Left ventricle myocardium superior (tissue), 1 donor: Measurements from ENCODE around the gene TCTN3. TPM values are rescaled to one million over a fixed set of nuclear protein-coding genes. Genes with fewer than 3 reads are reported as not detected.
"Not testable (repeated sequence)": the region's sequence is repeated elsewhere in the genome, so short reads cannot be mapped to it uniquely, and the experiment has no call there.

ENCODE experiments used
- ATAC-seq: fragments of 200-7000 bp; cut with Tn5 transposase; one replicate; pipeline ENCODE4 v1.9.1; 2020; ENCODE audit warnings: mild to moderate bottlenecking, moderate library complexity
- DNase-seq: peaks from one replicate; pipeline ENCODE4 v3.0.0-alpha.2; 2020
- intact Hi-C: fragments of 100-400 bp; cut with micrococcal nuclease; formaldehyde crosslinking; loops from one replicate; pipeline ENCODE4 v1.11.0; 2022
- total RNA-seq: library from RNA; stranded (reverse); fragmentation: NEBNext Ultra II Directional; extraction: Animal tissue kit (Norgen Biotek cat#: 25700); gene quantifications from one replicate; pipeline ENCODE4 v1.2.1, GENCODE V29; 2021
- donor health status: DM: no; HTN: yes; CAD: no; lungs with severe emphysema.

TCTN3 gene
- total RNA-seq, 1 donor from 2014 or later, result 8.2 TPM

DNA sequence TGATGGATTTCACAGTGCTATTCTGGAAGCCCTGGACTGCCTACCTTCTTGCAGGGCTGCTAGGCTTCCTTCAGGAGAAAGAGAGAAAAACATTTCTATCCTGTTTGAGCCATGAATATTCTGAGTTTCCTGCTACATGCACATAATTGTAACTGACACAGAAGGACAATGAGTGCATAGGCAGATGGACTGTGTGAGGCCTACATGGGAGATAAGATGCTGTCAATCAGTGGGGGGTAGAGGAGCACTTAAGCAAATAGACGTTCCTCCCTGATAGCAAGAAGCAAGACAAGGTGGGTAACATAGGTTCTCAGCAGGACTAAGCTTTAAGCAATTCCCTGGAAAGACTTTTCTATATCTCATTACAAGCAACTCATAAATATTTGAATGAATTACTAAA is 48.8 kb downstream of the TCTN3 start:
- ATAC-seq (no peak), DNase-seq (no peak)
- intact Hi-C loops, result no loop called here

- ATAC-seq, result no peak
- intact Hi-C loops, result no loop called here
- no peak for DNase-seq
These were observed 52.8 kb downstream of the TCTN3 start for GRCh38 chr10:95640891-95641315.

GRCh38 chr10:95637911-95638310 is 55.8 kb downstream of the TCTN3 start:
- intact Hi-C loops, result no loop called here
- ATAC-seq, result no peak
- DNase-seq, result no peak

DNA sequence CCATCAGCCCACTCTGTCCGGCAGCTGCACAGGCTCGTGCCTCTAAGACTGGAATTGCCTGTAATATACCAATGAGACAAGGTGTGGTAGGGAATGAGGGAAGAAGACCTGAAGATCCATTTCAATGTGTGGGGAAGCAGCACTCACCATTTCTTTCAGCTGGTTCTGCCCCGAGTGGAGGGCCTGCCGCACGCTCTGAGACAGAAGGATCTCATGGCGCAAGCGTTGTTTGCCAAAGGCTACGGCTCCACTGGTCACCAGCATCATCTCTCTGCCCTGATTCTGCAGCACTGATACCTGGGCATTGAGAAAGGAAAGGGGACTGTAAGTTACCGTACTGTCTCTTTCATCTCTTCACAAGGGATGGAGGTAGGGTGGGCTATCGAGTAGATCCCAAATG is 56.6 kb downstream of the TCTN3 start:
- ATAC-seq, result no peak
- no peak for DNase-seq
- intact Hi-C loops, result no loop called here

GRCh38 chr10:95635319-95635733 is 58.4 kb downstream of the TCTN3 start:
- DNase-seq, result no peak
- ATAC-seq, result no peak
- intact Hi-C loops, result no loop called here

DNA sequence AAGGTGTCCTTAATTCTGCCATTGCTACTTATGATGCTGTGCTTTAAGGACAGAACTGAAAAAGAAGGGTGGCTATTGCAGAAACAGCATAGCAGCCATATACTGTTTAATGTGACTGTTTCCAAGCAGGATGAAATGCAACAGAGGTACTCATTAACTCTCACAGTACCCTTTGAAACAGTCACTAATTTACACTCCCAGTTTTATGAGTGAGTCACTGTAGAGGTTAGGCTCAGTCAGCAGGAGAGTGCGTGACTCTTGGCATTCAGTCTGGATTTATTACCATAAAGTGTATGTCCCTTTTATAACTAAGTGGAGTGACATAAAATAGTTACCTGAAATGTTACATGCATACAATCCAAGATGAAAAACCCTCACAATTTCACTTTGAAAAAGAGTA is 64.9 kb downstream of the TCTN3 start:
- ATAC-seq, result no peak
- intact Hi-C loops, result no loop called here
- no peak for DNase-seq

DNA sequence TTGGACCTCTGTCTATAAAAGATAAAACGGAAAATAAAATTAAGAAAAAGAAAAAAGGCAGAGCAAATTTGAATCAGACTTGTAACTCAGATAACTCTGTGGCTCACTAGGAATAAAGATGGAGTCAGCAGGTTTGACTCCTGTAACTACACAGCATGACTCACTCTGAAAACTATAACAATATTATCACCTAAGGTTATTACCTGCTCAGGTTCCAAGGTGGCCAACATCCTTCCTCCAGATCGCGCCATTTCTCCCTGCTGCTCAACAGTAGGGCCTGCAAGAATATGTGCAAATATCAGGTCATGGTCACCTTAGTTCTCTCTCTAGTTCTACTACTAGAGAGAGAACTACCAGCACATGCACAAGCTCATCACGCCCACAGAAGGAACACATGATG is 67.2 kb downstream of the TCTN3 start:
- intact Hi-C loops, result no loop called here
- ATAC-seq, result no peak
- no peak for DNase-seq

DNA sequence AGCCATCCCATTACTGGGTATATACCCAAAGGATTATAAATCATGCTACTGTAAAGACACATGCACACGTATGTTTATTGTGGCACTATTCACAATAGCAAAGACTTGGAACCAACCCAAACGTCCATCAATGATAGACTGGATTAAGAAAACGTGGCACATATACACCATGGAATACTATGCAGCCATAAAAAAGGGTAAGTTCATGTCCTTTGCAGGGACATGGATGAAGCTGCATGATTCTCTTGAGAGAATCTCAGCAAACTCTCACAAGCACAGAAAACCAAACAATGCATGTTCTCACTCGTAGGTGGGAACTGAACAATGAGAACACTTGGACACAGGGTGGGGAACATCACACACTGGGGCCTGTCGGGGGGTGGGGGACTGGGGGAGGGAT is 73.3 kb downstream of the TCTN3 start:
- ATAC-seq, intact Hi-C loops, DNase-seq: not testable (repeated sequence)

DNA sequence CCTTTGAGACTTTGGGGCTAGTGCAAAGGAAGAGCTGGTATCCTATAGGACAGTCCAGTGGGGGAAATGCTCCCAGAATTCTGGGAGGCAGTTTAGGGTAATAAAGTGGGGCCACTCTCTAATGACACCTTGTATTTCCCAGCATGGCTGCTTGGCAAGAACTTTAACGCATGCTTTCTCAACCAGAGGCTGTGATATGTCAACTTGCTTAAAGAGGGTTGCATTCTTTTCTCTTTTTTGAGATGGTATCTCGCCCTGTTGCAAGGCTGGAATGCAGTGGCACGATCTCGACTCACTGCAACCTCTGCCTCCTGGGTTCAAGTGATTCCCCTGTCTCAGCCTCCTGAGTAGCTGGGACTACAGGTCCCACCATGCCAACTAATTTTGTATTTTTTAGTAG is 75.6 kb downstream of the TCTN3 start:
- ATAC-seq, result no peak
- intact Hi-C loops, result no loop called here
- no peak for DNase-seq

DNA sequence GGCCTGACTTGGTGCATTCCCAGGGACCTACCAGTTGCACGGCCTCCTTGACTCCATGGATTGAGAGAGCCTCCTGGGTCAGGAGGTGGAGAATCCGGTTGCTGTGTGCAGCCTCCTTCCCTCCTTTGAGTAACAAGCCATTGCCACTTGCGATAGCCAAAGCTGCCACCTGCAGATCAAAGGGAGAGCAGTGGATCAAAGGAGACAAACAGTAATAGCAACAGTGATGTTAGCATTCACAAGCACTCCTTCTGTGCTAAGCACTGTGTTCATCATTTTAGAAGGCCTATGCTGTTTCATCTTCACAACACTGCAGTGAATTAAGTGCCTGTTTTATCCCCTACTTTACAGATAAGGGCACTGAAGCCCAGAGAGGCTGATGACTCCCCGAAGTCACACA is 77.3 kb downstream of the TCTN3 start:
- intact Hi-C loops, result no loop called here
- DNase-seq (no peak), ATAC-seq (no peak)

Other genes starting within 250 kb of the TCTN3 start
- gene SORBS1, start 132.6 kb downstream of the TCTN3 start, total RNA-seq, result 703 TPM
- 12.1 TPM for gene ALDH18A1, start 37.2 kb downstream of the TCTN3 start, total RNA-seq
- gene ENTPD1, start 62.2 kb upstream of the TCTN3 start, total RNA-seq, result 7.5 TPM
- 0.45 TPM for gene CC2D2B, start 214.0 kb upstream of the TCTN3 start, total RNA-seq